HEK293 (cell line): ENCODE results near the gene HGS.

Experiments used
- CTCF ChIA-PET: fragments of 350-600 bp; formaldehyde crosslinking; extraction: SDS; loops from one replicate; lab custom pipeline; 2021; ENCODE audit warnings: antibody characterized with exemption; lab: Yijun Ruan, JAX
- POLR2A ChIA-PET: fragments of 300-600 bp; formaldehyde crosslinking; extraction: SDS; loops from one replicate; lab custom pipeline; 2020; ENCODE audit warnings: antibody characterized with exemption, inconsistent platforms; lab: Yijun Ruan, JAX
- H3K27ac ChIP-seq: fragments of 200-500 bp; sonication (Bioruptor generic); 2 replicates; pipeline ENCODE4 v1.5.1; 2014; ENCODE audit warnings: low read depth, low read length, control low read depth, inconsistent platforms; ENCODE audit errors: extremely low read depth
- H3K36me3 ChIP-seq, 2 experiments: fragments of 200-500 bp in 1 of 2; sonication (Bioruptor generic) in 1 of 2; 1 replicate in 1 of 2; 2 replicates in 1 of 2; pipeline ENCODE4 v1.5.1; 2014 to 2017; ENCODE audit warnings: inconsistent platforms in 2 of 2, low read length in 2 of 2; ENCODE audit not compliant: control insufficient read depth in 2 of 2, insufficient read depth in 1 of 2
- H3K4me1 ChIP-seq: fragments of 200-500 bp; sonication (Bioruptor generic); 2 replicates; pipeline ENCODE4 v1.5.1; 2014; ENCODE audit warnings: mild to moderate bottlenecking, low read length, inconsistent platforms; ENCODE audit not compliant: control insufficient read depth, insufficient read depth
- H3K4me3 ChIP-seq: 2 replicates; pipeline ENCODE4 v1.5.1; 2011; ENCODE audit warnings: low read depth, mild to moderate bottlenecking, control low read depth, low read length, moderate library complexity
- H3K9me3 ChIP-seq: fragments of 200-500 bp; sonication (Bioruptor generic); 2 replicates; pipeline ENCODE4 v1.5.1; 2014; ENCODE audit warnings: low read depth, low read length, inconsistent platforms; ENCODE audit not compliant: control insufficient read depth, insufficient read depth
- AEBP2 ChIP-seq: fragments of 450-650 bp; formaldehyde crosslinking; IDR thresholded peaks from 2 replicates; pipeline ENCODE4 v1.5.1; 2016; ENCODE audit warnings: missing biosample characterization, missing genetic modification characterization, borderline replicate concordance
- SP2 ChIP-seq: fragments of 450-650 bp; formaldehyde crosslinking; IDR thresholded peaks from 2 replicates; pipeline ENCODE4 v1.5.1; 2016; ENCODE audit warnings: missing biosample characterization, missing genetic modification characterization
- WT1 ChIP-seq: fragments of 450-650 bp; formaldehyde crosslinking; IDR thresholded peaks from 2 replicates; pipeline ENCODE4 v1.5.1; 2016; ENCODE audit warnings: missing biosample characterization, missing genetic modification characterization
- ZNF16 ChIP-seq: fragments of 450-650 bp; formaldehyde crosslinking; IDR thresholded peaks from 2 replicates; pipeline ENCODE4 v1.5.1; 2016; ENCODE audit warnings: low read depth, missing biosample characterization, missing genetic modification characterization
- ZNF366 ChIP-seq: fragments of 450-650 bp; formaldehyde crosslinking; conservative IDR thresholded peaks from 2 replicates; pipeline ENCODE4 v1.5.1; 2016; ENCODE audit warnings: missing biosample characterization, missing genetic modification characterization
- ZNF530 ChIP-seq: fragments of 450-650 bp; formaldehyde crosslinking; IDR thresholded peaks from 2 replicates; pipeline ENCODE4 v1.5.1; 2016; ENCODE audit warnings: low read depth, missing biosample characterization, missing genetic modification characterization
- ZNF558 ChIP-seq: fragments of 450-650 bp; formaldehyde crosslinking; IDR thresholded peaks from 2 replicates; pipeline ENCODE4 v1.5.1; 2016; ENCODE audit warnings: missing biosample characterization, missing genetic modification characterization
- ZNF639 ChIP-seq: fragments of 450-650 bp; formaldehyde crosslinking; IDR thresholded peaks from 2 replicates; pipeline ENCODE4 v1.5.1; 2016; ENCODE audit warnings: missing biosample characterization, missing genetic modification characterization
- ZNF645 ChIP-seq: fragments of 450-650 bp; formaldehyde crosslinking; IDR thresholded peaks from 2 replicates; pipeline ENCODE4; 2016; ENCODE audit warnings: missing biosample characterization, missing genetic modification characterization
- ZNF654 ChIP-seq: fragments of 450-650 bp; formaldehyde crosslinking; IDR thresholded peaks from 2 replicates; pipeline ENCODE4 v1.5.1; 2016; ENCODE audit warnings: low read depth, missing biosample characterization, missing genetic modification characterization
- ZNF670 ChIP-seq: fragments of 450-650 bp; formaldehyde crosslinking; IDR thresholded peaks from 2 replicates; pipeline ENCODE4 v1.5.1; 2016; ENCODE audit warnings: missing biosample characterization, missing genetic modification characterization, low read depth
- TF ChIP-seq, protein P1 (sequence below): fragments of 450-650 bp; formaldehyde crosslinking; IDR thresholded peaks from 2 replicates; pipeline ENCODE4 v1.5.1; 2016; ENCODE audit warnings: missing biosample characterization, missing genetic modification characterization, low read depth
- TF ChIP-seq, protein P2 (sequence below): fragments of 450-650 bp; formaldehyde crosslinking; IDR thresholded peaks from 2 replicates; pipeline ENCODE4 v1.5.1; 2016; ENCODE audit warnings: missing biosample characterization, missing genetic modification characterization
- TF ChIP-seq, protein P3 (sequence below): fragments of 450-650 bp; formaldehyde crosslinking; IDR thresholded peaks from 2 replicates; pipeline ENCODE4 v1.5.1; 2017; ENCODE audit warnings: missing biosample characterization, missing genetic modification characterization
- TF ChIP-seq, protein P4 (sequence below): fragments of 450-650 bp; formaldehyde crosslinking; IDR thresholded peaks from 2 replicates; pipeline ENCODE4 v1.5.1; 2016; ENCODE audit warnings: missing biosample characterization, missing genetic modification characterization
- TF ChIP-seq, protein P5 (sequence below): IDR thresholded peaks from 2 replicates; pipeline ENCODE4 v1.6.1; 2011; ENCODE audit warnings: mild to moderate bottlenecking, low read depth, low read length, borderline replicate concordance

The HGS gene

GRCh38 chr17:81735264-81736102, 51.7 kb downstream of the HGS start (continued):
- TF ChIP-seq ZNF530 (tag by site-specific recombination) (no peak), AEBP2 (tag by site-specific recombination) (no peak), ZNF670 (tag by site-specific recombination) (no peak), SP2 (tag by site-specific recombination) (peak; percentile 60), ZNF16 (tag by site-specific recombination) (no peak), ZNF558 (no peak), ZNF639 (tag by site-specific recombination) (no peak), ZNF366 (no peak)
- TF ChIP-seq, protein P1, sequence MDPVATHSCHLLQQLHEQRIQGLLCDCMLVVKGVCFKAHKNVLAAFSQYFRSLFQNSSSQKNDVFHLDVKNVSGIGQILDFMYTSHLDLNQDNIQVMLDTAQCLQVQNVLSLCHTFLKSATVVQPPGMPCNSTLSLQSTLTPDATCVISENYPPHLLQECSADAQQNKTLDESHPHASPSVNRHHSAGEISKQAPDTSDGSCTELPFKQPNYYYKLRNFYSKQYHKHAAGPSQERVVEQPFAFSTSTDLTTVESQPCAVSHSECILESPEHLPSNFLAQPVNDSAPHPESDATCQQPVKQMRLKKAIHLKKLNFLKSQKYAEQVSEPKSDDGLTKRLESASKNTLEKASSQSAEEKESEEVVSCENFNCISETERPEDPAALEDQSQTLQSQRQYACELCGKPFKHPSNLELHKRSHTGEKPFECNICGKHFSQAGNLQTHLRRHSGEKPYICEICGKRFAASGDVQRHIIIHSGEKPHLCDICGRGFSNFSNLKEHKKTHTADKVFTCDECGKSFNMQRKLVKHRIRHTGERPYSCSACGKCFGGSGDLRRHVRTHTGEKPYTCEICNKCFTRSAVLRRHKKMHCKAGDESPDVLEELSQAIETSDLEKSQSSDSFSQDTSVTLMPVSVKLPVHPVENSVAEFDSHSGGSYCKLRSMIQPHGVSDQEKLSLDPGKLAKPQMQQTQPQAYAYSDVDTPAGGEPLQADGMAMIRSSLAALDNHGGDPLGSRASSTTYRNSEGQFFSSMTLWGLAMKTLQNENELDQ (tag by site-specific recombination), result no peak
- TF ChIP-seq, protein P2, sequence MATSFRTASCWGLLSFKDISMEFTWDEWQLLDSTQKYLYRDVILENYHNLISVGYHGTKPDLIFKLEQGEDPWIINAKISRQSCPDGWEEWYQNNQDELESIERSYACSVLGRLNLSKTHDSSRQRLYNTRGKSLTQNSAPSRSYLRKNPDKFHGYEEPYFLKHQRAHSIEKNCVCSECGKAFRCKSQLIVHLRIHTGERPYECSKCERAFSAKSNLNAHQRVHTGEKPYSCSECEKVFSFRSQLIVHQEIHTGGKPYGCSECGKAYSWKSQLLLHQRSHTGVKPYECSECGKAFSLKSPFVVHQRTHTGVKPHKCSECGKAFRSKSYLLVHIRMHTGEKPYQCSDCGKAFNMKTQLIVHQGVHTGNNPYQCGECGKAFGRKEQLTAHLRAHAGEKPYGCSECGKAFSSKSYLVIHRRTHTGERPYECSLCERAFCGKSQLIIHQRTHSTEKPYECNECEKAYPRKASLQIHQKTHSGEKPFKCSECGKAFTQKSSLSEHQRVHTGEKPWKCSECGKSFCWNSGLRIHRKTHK (tag by site-specific recombination), result no peak
- TF ChIP-seq, protein P3, sequence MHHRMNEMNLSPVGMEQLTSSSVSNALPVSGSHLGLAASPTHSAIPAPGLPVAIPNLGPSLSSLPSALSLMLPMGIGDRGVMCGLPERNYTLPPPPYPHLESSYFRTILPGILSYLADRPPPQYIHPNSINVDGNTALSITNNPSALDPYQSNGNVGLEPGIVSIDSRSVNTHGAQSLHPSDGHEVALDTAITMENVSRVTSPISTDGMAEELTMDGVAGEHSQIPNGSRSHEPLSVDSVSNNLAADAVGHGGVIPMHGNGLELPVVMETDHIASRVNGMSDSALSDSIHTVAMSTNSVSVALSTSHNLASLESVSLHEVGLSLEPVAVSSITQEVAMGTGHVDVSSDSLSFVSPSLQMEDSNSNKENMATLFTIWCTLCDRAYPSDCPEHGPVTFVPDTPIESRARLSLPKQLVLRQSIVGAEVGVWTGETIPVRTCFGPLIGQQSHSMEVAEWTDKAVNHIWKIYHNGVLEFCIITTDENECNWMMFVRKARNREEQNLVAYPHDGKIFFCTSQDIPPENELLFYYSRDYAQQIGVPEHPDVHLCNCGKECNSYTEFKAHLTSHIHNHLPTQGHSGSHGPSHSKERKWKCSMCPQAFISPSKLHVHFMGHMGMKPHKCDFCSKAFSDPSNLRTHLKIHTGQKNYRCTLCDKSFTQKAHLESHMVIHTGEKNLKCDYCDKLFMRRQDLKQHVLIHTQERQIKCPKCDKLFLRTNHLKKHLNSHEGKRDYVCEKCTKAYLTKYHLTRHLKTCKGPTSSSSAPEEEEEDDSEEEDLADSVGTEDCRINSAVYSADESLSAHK (tag by site-specific recombination), result no peak

DNA sequence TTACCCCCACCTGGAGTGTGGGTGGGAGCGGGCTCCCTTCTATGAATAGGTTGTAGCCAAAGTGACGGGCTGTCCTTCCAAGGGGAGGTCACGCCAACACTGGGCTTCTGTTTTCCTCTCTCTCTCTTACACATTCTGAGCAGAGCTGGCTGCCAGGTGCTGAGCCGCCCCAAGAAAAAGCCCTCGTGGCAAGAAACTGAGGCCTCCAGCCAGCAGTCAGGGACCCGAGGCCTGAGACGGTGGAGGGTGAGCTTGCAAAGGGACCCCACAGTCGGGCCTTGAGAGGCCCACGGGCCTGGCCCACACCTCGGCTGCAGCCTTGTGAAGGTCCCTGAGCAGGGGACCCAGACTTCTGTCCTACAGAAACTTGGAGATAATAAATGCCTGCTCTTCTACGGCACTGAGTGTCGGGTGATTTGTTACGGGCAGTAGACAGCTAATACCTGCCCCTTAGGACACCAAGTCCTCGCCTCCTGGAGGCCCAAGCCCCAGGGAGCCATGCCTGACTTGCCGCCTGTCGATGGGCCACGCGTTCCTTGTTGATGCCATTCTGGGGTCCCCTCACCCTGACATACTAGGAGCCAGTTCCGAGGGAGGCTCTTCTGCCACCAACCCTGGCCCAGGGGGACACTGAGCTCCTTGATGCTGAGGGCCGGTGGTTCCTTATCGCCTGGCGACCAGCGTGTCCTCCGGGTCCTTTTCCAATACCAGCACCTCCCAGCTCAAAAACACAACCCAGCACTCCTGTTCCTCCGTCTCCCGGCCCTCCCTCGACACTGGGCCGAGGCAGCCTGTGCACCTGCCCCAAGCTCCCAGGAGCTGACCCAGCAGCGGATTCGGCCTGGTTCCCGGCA, 54.4 kb downstream of the HGS start:
- Histone ChIP-seq H3K4me1 (no peaks in the 10 kb centered on the region), H3K4me3 (no peak overlapping the region), H3K36me3 (no peaks in the 10 kb centered on the region), H3K27ac (no peak overlapping the region), H3K9me3 (no peaks in the 10 kb centered on the region)
- ChIA-PET POLR2A (no interaction called here), CTCF (interaction anchor here (0.5 to 0.9 kb wide), 3 partner anchors 57 to 89 kb away, joined by 3 to 5 read pairs (median 4); no protein-coding TSS in a partner anchor)
- TF ChIP-seq, protein P3 (tag by site-specific recombination), result no peak
- TF ChIP-seq WT1 (tag by site-specific recombination), result no peak
- TF ChIP-seq ZNF645 (tag by site-specific recombination), result no peak
- TF ChIP-seq ZNF654, result no peak
- TF ChIP-seq, protein P4, sequence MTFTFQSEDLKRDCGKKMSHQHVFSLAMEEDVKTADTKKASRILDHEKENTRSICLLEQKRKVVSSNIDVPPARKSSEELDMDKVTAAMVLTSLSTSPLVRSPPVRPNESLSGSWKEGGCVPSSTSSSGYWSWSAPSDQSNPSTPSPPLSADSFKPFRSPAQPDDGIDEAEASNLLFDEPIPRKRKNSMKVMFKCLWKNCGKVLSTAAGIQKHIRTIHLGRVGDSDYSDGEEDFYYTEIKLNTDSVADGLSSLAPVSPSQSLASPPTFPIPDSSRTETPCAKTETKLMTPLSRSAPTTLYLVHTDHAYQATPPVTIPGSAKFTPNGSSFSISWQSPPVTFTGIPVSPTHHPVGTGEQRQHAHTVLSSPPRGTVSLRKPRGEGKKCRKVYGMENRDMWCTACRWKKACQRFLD (tag by site-specific recombination), result no peak
- TF ChIP-seq, protein P5, sequence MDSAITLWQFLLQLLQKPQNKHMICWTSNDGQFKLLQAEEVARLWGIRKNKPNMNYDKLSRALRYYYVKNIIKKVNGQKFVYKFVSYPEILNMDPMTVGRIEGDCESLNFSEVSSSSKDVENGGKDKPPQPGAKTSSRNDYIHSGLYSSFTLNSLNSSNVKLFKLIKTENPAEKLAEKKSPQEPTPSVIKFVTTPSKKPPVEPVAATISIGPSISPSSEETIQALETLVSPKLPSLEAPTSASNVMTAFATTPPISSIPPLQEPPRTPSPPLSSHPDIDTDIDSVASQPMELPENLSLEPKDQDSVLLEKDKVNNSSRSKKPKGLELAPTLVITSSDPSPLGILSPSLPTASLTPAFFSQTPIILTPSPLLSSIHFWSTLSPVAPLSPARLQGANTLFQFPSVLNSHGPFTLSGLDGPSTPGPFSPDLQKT, result no peak
